Measurements from ENCODE around the gene GNA14. TPM values are rescaled to one million over a fixed set of nuclear protein-coding genes. Genes with fewer than 3 reads are reported as not detected.

The GNA14 gene
- total RNA-seq, 5 donors from 2014 or later (not counting 1 experiment from before 2014, with no cell fraction given), result not detected

- Mint-ChIP-seq H3K9me3 (no peaks in the 10 kb centered on the region), H3K4me3 (no peak overlapping the region), H3K36me3 (no peaks in the 10 kb centered on the region), H3K27ac (no peak overlapping the region), H3K27me3 (peaks cover 5 to 8% of the 10 kb centered on the region in 2 donors), H3K4me1 (no peaks in the 10 kb centered on the region)
- no peaks in the 10 kb centered on the region for H3K4me1 ChIP-seq (ENCODE audit: control insufficient read depth in 1 of 2, extremely low read depth in 1 of 2, insufficient read depth in 2 of 2, low read length in 2 of 2)
- no peaks in the 10 kb centered on the region for H3K36me3 ChIP-seq (ENCODE audit: control insufficient read depth in 2 of 2, extremely low read depth in 1 of 2, insufficient read depth in 1 of 2, low read length in 1 of 2)
- ATAC-seq (replicated peaks in 1 of 4) (no peak), DNase-seq (no peak)
- no CpG with 5 or more reads among the region's 2 CpGs for WGBS (ENCODE audit: insufficient coverage)
- no peaks in the 10 kb centered on the region for H3K9me3 ChIP-seq
- ChIA-PET POLR2A (no interaction called here), CTCF (no interaction called here)
- H3K4me3 ChIP-seq (ENCODE audit: control insufficient read depth in 1 of 2, extremely low read depth in 1 of 2, low read length in 1 of 2), result no peak overlapping the region
- H3K27ac ChIP-seq (ENCODE audit: low read length), result no peak overlapping the region
- H3K27me3 ChIP-seq (replicated peaks in 1 of 2; ENCODE audit: control insufficient read depth in 2 of 2, extremely low read depth in 1 of 2, insufficient read depth in 2 of 2, low read length in 1 of 2), result no peaks in the 10 kb centered on the region
These were observed 93.5 kb downstream of the GNA14 start for GRCh38 chr9:77554586-77555105.

DNA sequence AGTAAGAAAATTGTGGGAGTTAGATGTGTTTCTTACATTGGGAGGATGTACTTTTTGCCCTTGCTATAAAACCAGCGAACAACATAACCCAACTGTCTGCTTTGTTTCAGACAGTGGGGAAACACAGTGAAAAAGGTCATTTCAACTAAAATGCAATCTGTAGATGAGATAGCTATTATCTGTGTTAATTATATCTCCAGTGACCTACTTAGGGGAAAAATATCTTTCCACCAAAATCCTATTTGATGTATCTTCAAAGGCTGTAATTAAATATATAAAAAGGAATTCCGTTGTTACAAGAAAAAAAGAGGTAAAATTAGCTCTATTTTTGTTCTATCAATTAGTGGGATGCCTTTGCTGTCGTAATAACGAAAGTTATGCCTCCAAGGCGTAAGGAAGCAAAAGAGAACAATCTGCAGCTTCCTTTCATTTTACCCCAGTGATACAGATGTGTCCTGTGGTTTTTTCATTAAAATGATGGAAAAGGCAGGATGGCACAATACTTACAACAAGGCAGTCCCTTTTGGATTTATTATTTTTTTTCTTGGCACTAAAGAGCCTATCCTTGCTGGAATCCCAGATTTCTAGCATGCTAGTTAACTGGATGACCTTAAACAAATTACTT lies 100.9 kb downstream of the GNA14 start:
- no peak overlapping the region for H3K27ac Mint-ChIP-seq
- no peaks in the 10 kb centered on the region for H3K36me3 ChIP-seq (ENCODE audit: control insufficient read depth in 2 of 2, extremely low read depth in 1 of 2, insufficient read depth in 1 of 2, low read length in 1 of 2)
- H3K4me3 ChIP-seq (ENCODE audit: control insufficient read depth in 1 of 2, extremely low read depth in 1 of 2, low read length in 1 of 2), result no peak overlapping the region
- DNase-seq, result no peak
- peaks cover 0 to 14% of the 10 kb centered on the region in 2 experiments for H3K27me3 ChIP-seq (replicated peaks in 1 of 2; ENCODE audit: control insufficient read depth in 2 of 2, extremely low read depth in 1 of 2, insufficient read depth in 2 of 2, low read length in 1 of 2)
- no peak for ATAC-seq (replicated peaks in 1 of 4)
- ChIA-PET POLR2A (no interaction called here), CTCF (no interaction called here)
- H3K27me3 Mint-ChIP-seq, result peaks cover 6 to 10% of the 10 kb centered on the region in 2 donors
- H3K9me3 ChIP-seq, result no peaks in the 10 kb centered on the region
- no peaks in the 10 kb centered on the region for H3K4me1 ChIP-seq (ENCODE audit: control insufficient read depth in 1 of 2, extremely low read depth in 1 of 2, insufficient read depth in 2 of 2, low read length in 2 of 2)
- no peaks in the 10 kb centered on the region for H3K9me3 Mint-ChIP-seq
- no peaks in the 10 kb centered on the region for H3K36me3 Mint-ChIP-seq
- H3K4me3 Mint-ChIP-seq, result no peak overlapping the region
- H3K27ac ChIP-seq (ENCODE audit: low read length), result no peak overlapping the region
- H3K4me1 Mint-ChIP-seq, result no peaks in the 10 kb centered on the region
- WGBS (ENCODE audit: insufficient coverage), result no CpG with 5 or more reads among the region's 5 CpGs

DNA sequence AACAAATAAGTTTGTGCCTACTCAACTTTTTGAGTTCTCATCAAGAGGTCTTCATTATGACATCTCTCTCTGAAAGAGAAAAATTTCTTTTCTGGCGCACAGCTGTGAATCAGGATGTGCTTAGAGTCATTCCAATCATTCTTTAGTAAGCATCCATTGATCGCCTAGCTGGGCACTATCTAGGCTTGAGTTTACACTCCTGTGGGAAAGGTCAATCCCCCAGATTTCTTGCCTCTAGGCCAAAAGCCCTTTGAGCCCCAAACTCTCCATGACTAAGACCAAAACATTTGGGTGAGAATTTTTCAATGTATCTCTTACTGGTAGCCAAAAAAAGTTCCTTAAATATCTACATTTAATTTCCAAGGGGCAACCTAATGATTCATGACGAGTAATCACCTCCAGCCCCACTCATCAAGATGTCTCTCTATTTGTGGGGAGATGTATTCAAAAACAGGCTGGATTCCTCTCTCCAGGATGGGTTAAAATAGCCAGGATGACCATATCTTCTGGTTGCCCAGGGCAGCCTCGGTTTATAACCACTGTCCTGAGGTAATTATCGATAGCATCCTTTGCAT lies 101.7 kb downstream of the GNA14 start:
- H3K27ac ChIP-seq (ENCODE audit: low read length), result no peak overlapping the region
- H3K36me3 Mint-ChIP-seq, result no peaks in the 10 kb centered on the region
- ChIA-PET POLR2A (no interaction called here), CTCF (no interaction called here)
- ATAC-seq (replicated peaks in 1 of 4), result no peak
- no peak overlapping the region for H3K4me3 Mint-ChIP-seq
- no peak for DNase-seq
- H3K27me3 Mint-ChIP-seq, result peaks cover 6 to 10% of the 10 kb centered on the region in 2 donors
- no peaks in the 10 kb centered on the region for H3K9me3 ChIP-seq
- no peaks in the 10 kb centered on the region for H3K4me1 ChIP-seq (ENCODE audit: control insufficient read depth in 1 of 2, extremely low read depth in 1 of 2, insufficient read depth in 2 of 2, low read length in 2 of 2)
- H3K27ac Mint-ChIP-seq, result no peak overlapping the region
- no CpG with 5 or more reads among the region's 5 CpGs for WGBS (ENCODE audit: insufficient coverage)
- peaks cover 0 to 14% of the 10 kb centered on the region in 2 experiments for H3K27me3 ChIP-seq (replicated peaks in 1 of 2; ENCODE audit: control insufficient read depth in 2 of 2, extremely low read depth in 1 of 2, insufficient read depth in 2 of 2, low read length in 1 of 2)
- peaks cover 0 to 8% (median 3%) of the 10 kb centered on the region in 3 donors for H3K9me3 Mint-ChIP-seq
- H3K4me1 Mint-ChIP-seq, result no peaks in the 10 kb centered on the region
- H3K4me3 ChIP-seq (ENCODE audit: control insufficient read depth in 1 of 2, extremely low read depth in 1 of 2, low read length in 1 of 2), result no peak overlapping the region
- H3K36me3 ChIP-seq (ENCODE audit: control insufficient read depth in 2 of 2, extremely low read depth in 1 of 2, insufficient read depth in 1 of 2, low read length in 1 of 2), result no peaks in the 10 kb centered on the region

- no peak overlapping the region for H3K4me3 ChIP-seq (ENCODE audit: control insufficient read depth in 1 of 2, extremely low read depth in 1 of 2, low read length in 1 of 2)
- no peak for DNase-seq
- ChIA-PET CTCF (no interaction called here), POLR2A (no interaction called here)
- H3K9me3 ChIP-seq, result peaks cover 3% of the 10 kb centered on the region
- no CpG with 5 or more reads among the region's 3 CpGs for WGBS (ENCODE audit: insufficient coverage)
- no peaks in the 10 kb centered on the region for H3K4me1 ChIP-seq (ENCODE audit: control insufficient read depth in 1 of 2, extremely low read depth in 1 of 2, insufficient read depth in 2 of 2, low read length in 2 of 2)
- Mint-ChIP-seq H3K27me3 (peaks cover 3 to 4% of the 10 kb centered on the region in 2 donors), H3K9me3 (peaks cover 13 to 24% (median 21%) of the 10 kb centered on the region in 3 donors), H3K27ac (no peak overlapping the region), H3K36me3 (no peaks in the 10 kb centered on the region), H3K4me1 (no peaks in the 10 kb centered on the region), H3K4me3 (no peak overlapping the region)
- H3K36me3 ChIP-seq (ENCODE audit: control insufficient read depth in 2 of 2, extremely low read depth in 1 of 2, insufficient read depth in 1 of 2, low read length in 1 of 2), result no peaks in the 10 kb centered on the region
- H3K27me3 ChIP-seq (replicated peaks in 1 of 2; ENCODE audit: control insufficient read depth in 2 of 2, extremely low read depth in 1 of 2, insufficient read depth in 2 of 2, low read length in 1 of 2), result peaks cover 0 to 14% of the 10 kb centered on the region in 2 experiments
- no peak overlapping the region for H3K27ac ChIP-seq (ENCODE audit: low read length)
- ATAC-seq (replicated peaks in 1 of 4), result no peak
These were observed 103.6 kb downstream of the GNA14 start for GRCh38 chr9:77544546-77544945.

GRCh38 chr9:77543131-77543822 lies 104.8 kb downstream of the GNA14 start:
- no peaks in the 10 kb centered on the region for H3K4me1 ChIP-seq (ENCODE audit: control insufficient read depth in 1 of 2, extremely low read depth in 1 of 2, insufficient read depth in 2 of 2, low read length in 2 of 2)
- Mint-ChIP-seq H3K4me3 (no peak overlapping the region), H3K36me3 (no peaks in the 10 kb centered on the region), H3K27ac (no peak overlapping the region), H3K9me3 (peaks cover 14 to 25% (median 24%) of the 10 kb centered on the region in 3 donors), H3K27me3 (peaks cover 3% of the 10 kb centered on the region in 2 donors), H3K4me1 (no peaks in the 10 kb centered on the region)
- peaks cover 0 to 14% of the 10 kb centered on the region in 2 experiments for H3K27me3 ChIP-seq (replicated peaks in 1 of 2; ENCODE audit: control insufficient read depth in 2 of 2, extremely low read depth in 1 of 2, insufficient read depth in 2 of 2, low read length in 1 of 2)
- CTCF ChIA-PET, result interaction anchor here in 1 of 2 donors (0.7 kb wide), 1 partner anchor 24 kb away, joined by 3 read pairs; no protein-coding TSS in a partner anchor
- H3K36me3 ChIP-seq (ENCODE audit: control insufficient read depth in 2 of 2, extremely low read depth in 1 of 2, insufficient read depth in 1 of 2, low read length in 1 of 2), result no peaks in the 10 kb centered on the region
- no peak overlapping the region for H3K4me3 ChIP-seq (ENCODE audit: control insufficient read depth in 1 of 2, extremely low read depth in 1 of 2, low read length in 1 of 2)
- DNase-seq, result no peak
- POLR2A ChIA-PET, result no interaction called here
- H3K9me3 ChIP-seq, result peaks cover 3% of the 10 kb centered on the region
- no peak overlapping the region for H3K27ac ChIP-seq (ENCODE audit: low read length)
- ATAC-seq (replicated peaks in 1 of 4), result no peak
- 86% methylated on average over 4 of the region's 7 CpGs for WGBS (ENCODE audit: insufficient coverage)

- H3K36me3 Mint-ChIP-seq, result no peaks in the 10 kb centered on the region
- peaks cover 2 to 3% of the 10 kb centered on the region in 2 donors for H3K27me3 Mint-ChIP-seq
- ATAC-seq (replicated peaks in 1 of 4), result no peak
- H3K4me1 Mint-ChIP-seq, result no peaks in the 10 kb centered on the region
- CTCF ChIA-PET, result no interaction called here
- POLR2A ChIA-PET, result no interaction called here
- Histone ChIP-seq H3K36me3 (ENCODE audit: control insufficient read depth in 2 of 2, extremely low read depth in 1 of 2, insufficient read depth in 1 of 2, low read length in 1 of 2) (no peaks in the 10 kb centered on the region), H3K4me1 (ENCODE audit: control insufficient read depth in 1 of 2, extremely low read depth in 1 of 2, insufficient read depth in 2 of 2, low read length in 2 of 2) (no peaks in the 10 kb centered on the region), H3K9me3 (peaks cover 3% of the 10 kb centered on the region), H3K4me3 (ENCODE audit: control insufficient read depth in 1 of 2, extremely low read depth in 1 of 2, low read length in 1 of 2) (no peak overlapping the region), H3K27ac (ENCODE audit: low read length) (no peak overlapping the region), H3K27me3 (replicated peaks in 1 of 2; ENCODE audit: control insufficient read depth in 2 of 2, extremely low read depth in 1 of 2, insufficient read depth in 2 of 2, low read length in 1 of 2) (peaks cover 0 to 14% of the 10 kb centered on the region in 2 experiments)
- no peak overlapping the region for H3K27ac Mint-ChIP-seq
- no peak overlapping the region for H3K4me3 Mint-ChIP-seq
- peaks cover 14 to 25% (median 24%) of the 10 kb centered on the region in 3 donors for H3K9me3 Mint-ChIP-seq
- no CpG with 5 or more reads among the region's 1 CpG for WGBS (ENCODE audit: insufficient coverage)
- DNase-seq, result no peak
These were observed 106.5 kb downstream of the GNA14 start for GRCh38 chr9:77541600-77541999.
